ENCODE measurements around the gene ZDHHC11.

ZDHHC11 gene

DNA sequence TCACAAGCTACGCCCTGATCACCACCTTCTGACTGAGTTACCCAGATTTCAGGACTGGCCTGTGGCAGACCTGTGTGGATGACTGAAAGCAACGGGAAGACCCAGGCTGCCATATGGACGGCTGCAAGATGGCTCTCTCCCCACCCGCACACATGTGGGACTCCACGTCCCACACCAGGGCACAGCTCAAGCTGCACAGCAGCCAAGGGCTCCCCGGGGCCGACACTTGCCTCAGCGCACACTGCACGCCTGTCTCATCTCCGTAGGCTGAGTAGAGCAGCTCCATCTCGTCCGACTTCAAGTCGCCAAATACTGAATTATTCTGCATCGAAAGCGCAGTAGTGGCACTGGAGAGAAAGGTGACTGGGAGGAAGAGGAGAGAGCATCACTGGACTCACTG, 27.3 kb upstream of the ZDHHC11 start:
- DNase-seq: no peak

- DNase-seq: no peak
Observed at GRCh38 chr5:876398-877365, 25.9 kb upstream of the ZDHHC11 start.

GRCh38 chr5:875931-876330, 25.1 kb upstream of the ZDHHC11 start:
- no peak for DNase-seq

DNA sequence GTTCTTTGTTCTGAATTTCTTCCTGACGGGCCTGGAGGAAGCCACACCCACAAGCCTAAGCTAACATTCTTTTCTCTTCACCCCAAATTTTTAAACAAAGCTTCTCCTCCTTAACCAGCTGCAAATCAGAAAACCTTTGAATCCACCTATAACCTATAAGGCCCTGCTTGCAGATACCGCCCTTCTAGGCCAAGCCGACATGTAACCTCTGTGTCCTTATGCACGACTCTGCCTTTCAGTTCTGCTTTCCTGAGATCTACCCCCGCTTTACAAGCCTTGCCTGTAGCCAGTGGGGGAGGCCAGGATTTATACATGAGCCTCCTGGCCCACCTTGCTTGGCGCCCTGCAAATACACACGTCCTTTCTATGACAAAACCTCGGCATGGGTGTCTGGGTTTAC, 22.5 kb upstream of the ZDHHC11 start:
- DNase-seq: no peak

- no peak for DNase-seq
Observed at GRCh38 chr5:872301-872700, 21.5 kb upstream of the ZDHHC11 start.

DNA sequence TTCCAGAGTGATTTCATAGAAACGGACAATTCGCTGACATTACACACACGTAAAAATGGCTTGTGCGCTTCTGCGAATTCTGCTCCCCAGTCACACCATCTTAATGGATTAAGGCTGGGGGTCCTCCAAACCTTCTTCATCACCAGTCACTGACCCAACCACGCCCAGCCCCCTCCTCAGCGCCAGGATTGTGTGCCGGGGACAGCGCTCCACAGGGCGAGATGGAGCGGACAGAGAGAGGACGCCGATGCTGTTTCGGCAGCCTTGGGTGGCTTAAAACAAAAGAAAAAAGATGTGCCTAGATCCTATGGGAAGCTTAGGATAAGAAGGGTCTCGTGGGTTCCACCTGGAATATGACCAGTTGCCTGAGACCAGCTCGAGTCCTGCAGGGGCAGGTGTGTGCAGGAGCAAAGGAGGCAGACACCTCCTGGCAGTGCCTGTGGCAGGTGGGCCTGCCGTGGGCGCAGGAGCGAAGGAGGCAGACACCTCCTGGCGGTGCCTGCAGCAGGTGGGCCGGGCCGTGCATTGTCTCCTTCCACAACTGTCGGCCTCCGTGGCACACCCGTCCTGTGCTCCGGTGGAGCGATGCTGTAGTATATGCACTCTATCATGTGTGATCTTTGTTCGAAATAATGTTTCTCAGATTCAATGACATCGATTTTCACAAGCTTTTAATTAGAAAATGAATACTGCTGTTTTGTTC, 21.0 kb upstream of the ZDHHC11 start:
- no peak for DNase-seq

DNA sequence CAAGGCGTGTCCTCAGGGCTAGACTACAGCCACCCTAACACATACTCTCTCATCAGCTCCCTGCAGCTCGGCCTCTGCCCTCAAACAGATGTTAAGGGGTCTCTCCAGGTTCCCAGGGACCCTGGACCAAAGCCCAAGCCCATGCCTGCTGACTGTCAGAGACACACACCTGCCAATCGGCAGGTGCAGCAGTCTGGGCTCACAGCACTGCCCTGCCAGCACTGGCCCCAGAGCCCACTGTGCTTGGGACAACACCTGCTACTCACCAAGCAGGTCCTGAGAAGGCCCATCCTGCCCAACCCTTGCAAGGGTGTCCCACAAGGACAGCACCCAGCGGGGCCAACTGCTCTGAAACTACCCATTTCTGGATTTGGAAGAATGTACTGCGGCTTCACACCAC, 20.2 kb upstream of the ZDHHC11 start:
- DNase-seq: no peak

GRCh38 chr5:868428-869135, 17.8 kb upstream of the ZDHHC11 start:
- no peak for DNase-seq

DNA sequence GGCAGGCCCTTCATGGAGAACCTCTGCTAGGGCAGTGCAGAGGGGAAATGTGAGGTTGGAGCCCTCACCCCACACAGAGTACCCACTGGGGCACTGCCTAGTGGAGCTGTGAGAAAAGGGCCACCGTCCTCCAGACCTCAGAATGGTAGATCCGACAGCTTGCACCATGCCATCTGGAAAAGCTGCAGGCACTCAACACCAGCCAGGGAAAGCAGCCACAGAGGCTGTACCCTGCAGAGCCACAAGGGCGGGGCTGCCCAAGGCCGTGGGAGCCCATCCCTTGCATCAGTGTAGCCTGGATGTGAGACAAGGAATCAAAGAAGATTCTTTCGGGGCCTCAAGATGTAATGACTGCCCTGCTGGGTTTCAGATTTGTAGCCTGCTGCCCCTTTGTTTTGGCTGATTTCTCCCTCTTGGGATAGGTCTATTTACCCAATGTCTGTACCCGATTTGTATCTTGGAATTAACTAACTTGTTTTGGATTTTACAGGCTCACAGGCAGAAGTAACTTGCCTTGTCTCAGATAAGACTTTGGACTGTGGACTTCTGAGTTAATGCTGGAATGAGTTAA, 16.6 kb upstream of the ZDHHC11 start:
- no peak for DNase-seq

DNA sequence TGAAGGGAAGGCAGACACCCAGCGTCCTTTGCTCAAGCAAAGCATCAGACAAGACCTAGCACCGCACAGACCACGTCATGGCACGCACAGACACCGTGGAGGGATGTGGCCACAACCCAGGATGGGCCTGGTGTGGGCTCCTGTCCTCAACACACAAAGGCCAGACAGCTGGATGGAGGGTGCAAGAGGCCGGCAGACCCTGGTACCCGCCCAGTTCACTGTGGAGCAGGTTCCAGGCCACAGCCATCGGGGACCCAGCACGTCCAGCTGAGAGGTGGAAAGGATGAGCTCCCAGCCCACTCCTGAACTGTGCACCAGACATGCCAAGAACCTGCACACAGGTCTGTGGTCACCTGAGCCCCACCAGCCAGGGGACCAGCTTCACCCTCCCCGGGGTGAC, 15.0 kb upstream of the ZDHHC11 start:
- no peak for DNase-seq

DNA sequence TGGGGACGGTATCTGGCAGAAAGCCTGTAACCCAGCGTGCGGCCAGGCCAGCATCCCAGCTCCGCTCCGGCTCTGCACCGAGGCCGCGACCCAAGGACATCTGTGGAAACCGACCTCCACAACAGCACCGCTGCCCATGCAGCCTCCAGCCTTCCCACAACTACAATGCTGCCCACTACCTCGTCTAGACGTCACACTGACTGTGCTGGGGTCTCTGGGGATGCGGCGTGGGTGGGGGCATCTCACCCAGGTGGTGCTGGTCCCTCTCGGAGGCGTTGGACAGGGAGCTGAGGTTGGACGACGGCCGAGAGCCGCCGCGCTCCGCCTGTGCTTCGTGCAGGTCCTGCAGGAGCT, 14.4 kb upstream of the ZDHHC11 start:
- DNase-seq: no peak

- no peak for DNase-seq
Observed at GRCh38 chr5:864492-865167, 13.8 kb upstream of the ZDHHC11 start.

DNA sequence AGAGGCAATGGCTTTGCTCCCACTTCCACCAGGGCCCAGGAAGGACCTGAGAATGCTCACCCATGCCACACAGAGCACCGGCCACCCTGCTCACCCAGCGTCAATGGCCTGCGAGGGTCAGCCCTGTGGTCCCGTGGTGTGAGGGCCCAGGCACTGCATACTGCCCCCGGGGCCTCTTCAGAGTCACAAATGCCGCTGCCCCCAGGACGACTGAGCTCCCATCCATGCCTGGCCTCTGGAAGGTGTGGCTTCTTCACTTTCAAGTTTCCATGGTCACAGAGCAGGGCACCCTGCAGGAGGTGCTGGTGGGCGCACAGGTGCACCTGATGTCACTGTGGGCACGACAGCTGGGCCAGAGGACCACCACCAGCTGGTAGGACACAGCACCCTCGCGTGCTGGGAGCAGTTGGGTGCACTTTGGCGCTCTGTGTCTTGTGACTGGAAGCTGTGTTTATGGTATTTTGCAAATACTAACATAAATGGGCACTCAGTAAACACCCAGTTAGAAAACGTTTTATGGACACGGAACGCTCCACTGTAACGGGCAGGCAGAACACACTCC, 12.5 kb upstream of the ZDHHC11 start:
- no peak for DNase-seq

DNA sequence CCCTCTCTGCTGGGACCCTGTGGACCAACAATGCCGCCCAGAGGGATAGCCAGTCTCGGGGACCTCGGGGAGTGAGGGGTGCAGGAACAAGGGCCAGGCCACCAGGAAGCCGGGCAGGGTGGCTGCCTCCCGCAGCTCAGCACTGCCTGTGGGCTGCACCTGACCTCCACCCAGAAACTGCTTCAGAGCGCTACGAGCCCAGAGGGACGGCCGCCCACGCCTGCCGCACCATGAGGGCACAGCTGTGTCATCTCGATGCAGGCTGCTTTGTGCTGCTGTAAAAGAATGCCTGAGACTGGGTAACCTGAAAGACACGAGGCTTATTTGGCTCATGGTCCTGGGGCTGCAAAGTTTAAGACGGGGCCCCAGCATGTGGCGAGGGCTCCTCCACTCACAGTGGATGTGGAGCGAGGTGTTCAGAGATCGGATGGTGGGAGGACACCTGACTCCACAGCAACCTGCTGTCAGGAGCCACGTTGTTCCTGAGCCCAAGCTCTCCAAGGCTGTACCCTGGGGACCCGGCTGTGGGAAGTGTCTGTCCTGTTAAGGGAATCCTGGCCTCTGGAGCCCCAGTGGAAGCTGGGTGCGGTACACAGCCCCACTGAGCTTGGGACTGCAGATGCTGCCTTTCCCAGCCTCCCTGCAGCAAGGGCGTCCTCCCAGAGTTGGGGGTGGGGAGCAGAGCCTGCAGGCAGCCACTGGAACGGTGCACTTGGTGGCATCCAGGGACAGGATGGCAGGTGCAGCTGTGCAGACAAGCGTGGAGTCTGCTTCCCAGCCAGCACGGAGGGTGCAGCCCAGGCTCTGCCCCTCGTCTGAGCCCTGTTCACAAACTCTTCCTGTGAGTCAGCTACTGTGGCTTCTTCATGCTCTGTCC, 11.8 kb upstream of the ZDHHC11 start:
- DNase-seq: no peak

DNA sequence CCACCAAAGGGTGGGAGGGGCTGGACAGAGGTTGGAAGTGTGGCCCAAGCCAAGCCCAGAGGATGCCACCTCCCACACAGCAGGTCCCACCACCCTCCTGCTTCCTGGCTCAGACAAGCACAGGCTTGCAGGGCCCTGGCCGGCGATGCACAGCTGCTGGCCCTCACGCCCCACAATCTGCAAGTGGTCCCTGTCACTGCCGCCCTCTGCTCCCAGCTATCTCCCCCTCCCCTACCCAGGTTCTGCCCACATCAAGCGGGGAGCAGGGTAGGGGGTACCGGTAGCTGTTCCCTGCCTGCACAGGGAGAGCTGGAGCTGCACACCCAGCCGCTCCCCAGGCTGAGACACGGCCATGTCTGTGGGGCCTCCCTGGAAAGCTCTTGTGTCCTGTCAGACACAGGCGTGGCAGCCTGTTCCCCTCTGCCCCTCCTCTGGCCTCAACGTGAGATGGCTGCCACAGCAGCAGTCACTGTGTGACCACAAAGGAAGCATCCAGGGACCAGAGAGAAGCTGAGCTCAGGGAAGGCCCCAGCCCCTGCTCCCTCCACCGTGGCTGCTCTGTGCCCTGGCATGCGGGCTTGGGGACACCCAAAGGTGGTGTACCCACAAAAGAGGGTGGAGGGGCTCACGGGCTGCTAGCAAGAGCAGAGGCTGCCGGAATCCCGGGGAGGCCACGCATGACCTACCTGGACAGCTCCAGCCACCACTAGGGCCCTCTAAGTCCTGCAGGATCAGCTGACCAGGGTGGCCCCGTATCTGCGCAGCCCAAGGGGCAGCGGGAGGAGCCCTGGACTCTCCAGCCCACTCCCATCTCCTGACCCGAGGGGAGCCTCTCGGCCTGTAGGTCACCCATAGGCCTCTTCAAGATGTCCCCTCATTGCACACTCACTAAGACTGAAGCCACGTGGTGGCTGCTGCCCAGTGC, 10.9 kb upstream of the ZDHHC11 start:
- DNase-seq: no peak

GRCh38 chr5:860506-861150, 9.8 kb upstream of the ZDHHC11 start:
- DNase-seq: no peak

- DNase-seq: no peak
Observed at GRCh38 chr5:859798-860296, 9.1 kb upstream of the ZDHHC11 start.

DNA sequence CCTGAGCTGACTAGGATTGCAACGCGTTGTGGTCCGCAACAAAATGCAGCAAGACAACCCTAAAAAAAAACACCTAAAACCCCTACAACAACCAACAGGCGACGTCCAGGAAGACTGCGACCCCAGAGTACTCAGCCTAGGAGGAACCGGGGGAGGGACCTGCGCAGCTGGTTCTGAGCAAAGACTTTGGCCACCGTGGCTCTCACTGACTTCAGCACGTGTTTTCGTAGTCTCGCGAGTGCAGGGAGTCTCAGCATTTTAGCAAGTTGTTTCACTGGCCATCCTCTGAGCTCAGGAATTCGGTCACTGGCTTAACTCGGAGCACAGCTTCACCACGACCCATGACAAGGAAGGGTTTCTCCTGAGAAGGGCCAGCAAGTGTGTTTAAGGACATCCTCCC, 8.6 kb upstream of the ZDHHC11 start:
- DNase-seq: no peak

GRCh38 chr5:858726-859125, 7.9 kb upstream of the ZDHHC11 start:
- no peak for DNase-seq
